Measurements from ENCODE around the gene MYBBP1A.

The MYBBP1A gene

DNA sequence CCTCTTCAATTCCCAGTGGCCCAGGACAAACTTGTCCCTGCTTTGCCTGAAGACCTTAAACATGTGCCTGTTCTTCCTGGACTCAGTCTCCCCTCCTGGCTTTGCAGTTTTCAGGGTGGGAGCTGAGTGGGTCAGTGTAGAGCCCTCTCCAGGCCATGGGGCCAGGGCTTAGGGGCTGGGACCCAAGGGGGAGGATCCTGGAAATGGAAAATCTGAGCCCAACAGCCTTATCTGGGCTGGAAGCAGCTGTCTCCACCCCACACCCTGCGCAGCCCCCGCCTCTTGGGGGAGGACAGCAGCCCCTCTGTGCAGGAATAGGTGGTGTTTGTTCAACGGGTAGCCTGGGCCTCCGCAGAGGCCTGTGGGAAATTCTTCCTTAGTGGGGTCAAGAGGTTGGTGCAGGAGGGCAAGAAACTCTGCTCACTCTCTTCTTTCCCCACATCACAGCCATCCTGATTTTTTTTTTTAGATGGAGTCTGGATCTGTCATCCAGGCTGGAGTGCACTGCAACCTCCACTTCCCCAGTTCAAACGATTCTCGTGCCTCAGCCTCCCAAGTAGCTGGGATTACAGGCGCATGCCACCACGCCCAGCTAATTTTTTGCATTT, 22.3 kb upstream of the MYBBP1A start:
- no peak for DNase-seq (ENCODE audit: low read depth)

DNA sequence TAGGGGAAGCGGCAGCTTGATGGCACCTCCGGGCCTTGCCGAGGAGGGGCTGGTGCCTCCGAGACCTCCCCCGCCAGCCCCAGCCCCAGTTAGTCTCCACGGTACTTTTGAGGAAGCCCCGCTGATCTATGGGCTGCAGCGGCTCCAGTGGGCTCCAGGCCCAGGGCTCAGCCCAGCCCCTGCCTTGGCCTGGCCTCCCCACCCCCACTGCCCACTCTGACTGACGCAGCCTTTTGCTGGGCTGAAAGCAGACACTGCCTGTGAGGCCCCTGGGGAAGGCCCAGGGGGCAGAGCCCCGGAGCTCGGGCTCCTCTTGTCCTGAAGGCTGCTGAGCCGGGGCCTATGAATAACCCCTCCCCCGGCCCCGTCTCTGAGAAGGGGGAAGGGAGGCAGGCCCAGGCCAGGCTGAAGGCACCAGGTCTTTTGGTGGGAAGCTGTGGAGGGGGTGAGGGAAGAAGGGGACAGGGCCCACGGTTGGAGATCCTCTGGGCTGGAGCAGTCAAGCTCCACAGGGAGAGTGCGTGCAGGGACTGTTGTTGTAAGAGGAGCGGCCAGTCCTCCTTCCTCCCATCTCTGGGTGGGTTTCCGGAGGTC, 21.6 kb upstream of the MYBBP1A start:
- TF ChIP-seq, protein P1, sequence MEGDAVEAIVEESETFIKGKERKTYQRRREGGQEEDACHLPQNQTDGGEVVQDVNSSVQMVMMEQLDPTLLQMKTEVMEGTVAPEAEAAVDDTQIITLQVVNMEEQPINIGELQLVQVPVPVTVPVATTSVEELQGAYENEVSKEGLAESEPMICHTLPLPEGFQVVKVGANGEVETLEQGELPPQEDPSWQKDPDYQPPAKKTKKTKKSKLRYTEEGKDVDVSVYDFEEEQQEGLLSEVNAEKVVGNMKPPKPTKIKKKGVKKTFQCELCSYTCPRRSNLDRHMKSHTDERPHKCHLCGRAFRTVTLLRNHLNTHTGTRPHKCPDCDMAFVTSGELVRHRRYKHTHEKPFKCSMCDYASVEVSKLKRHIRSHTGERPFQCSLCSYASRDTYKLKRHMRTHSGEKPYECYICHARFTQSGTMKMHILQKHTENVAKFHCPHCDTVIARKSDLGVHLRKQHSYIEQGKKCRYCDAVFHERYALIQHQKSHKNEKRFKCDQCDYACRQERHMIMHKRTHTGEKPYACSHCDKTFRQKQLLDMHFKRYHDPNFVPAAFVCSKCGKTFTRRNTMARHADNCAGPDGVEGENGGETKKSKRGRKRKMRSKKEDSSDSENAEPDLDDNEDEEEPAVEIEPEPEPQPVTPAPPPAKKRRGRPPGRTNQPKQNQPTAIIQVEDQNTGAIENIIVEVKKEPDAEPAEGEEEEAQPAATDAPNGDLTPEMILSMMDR (IDR thresholded peaks at IDR 0.05; ENCODE audit: insufficient read depth, low read depth, low read length, missing control alignments): no peak
- no peak for DNase-seq (ENCODE audit: low read depth)
- H3K4me3 ChIP-seq (ENCODE audit: low read depth, low read length): no peak overlapping the region

More for the DNA sequence above, 22.3 kb upstream of the MYBBP1A start:
- H3K4me3 ChIP-seq (ENCODE audit: low read depth, low read length): no peak overlapping the region
- TF ChIP-seq, protein P1 (IDR thresholded peaks at IDR 0.05; ENCODE audit: insufficient read depth, low read depth, low read length, missing control alignments): no peak

DNA sequence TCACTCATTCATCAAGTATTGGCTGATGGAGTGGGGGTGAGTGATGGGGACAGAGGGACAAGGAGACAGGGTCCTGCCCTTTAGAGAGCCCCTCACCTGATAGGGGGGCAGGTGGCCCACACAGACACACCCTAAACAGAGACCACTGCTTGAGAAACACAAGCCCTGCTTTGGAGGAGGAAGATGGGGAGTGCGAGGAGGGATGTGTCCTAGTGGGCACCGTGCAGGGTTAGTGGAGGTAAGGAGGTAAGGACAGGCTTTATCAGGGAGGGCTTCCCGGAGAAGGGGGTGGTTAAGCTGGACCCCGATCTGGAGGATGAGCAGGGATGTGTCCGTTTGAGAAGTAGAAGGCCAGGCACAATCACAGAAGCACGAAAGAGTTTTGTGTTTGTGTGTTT, 21.0 kb upstream of the MYBBP1A start:
- no peak overlapping the region for H3K4me3 ChIP-seq (ENCODE audit: low read depth, low read length)
- TF ChIP-seq, protein P1 (IDR thresholded peaks at IDR 0.05; ENCODE audit: insufficient read depth, low read depth, low read length, missing control alignments): no peak

GRCh38 chr17:4574448-4575045, 19.4 kb upstream of the MYBBP1A start:
- no peak for DNase-seq (ENCODE audit: low read depth)
- TF ChIP-seq, protein P1 (IDR thresholded peaks at IDR 0.05; ENCODE audit: insufficient read depth, low read depth, low read length, missing control alignments): no peak
- H3K4me3 ChIP-seq (ENCODE audit: low read depth, low read length): no peak overlapping the region

More for the DNA sequence above, 21.0 kb upstream of the MYBBP1A start:
- no peak for DNase-seq (ENCODE audit: low read depth)

- no peak overlapping the region for H3K4me3 ChIP-seq (ENCODE audit: low read depth, low read length)
- TF ChIP-seq, protein P1 (IDR thresholded peaks at IDR 0.05; ENCODE audit: insufficient read depth, low read depth, low read length, missing control alignments): no peak
- DNase-seq (ENCODE audit: low read depth): peak; percentile 60
Measured at GRCh38 chr17:4573669-4574068, 18.5 kb upstream of the MYBBP1A start.

DNA sequence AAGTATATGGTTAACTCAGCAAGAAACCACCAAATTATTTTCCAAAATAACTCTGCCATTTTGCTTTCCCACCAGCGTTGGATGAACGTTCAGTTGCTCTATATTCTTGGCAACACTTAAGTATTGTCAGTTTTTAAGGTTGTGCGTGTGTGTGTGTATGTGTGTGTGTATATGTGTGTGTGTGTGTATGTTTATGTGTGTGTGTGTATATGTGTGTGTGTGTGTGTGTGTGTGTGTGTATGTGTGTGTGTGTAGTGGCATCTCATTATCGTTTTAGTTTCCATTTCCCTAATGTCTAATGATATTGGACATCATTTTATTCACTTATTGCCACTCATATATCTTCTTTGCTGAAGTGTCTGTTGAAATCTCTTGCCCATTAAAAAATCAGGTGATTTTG, 17.9 kb upstream of the MYBBP1A start:
- no peak for DNase-seq (ENCODE audit: low read depth)
- H3K4me3 ChIP-seq (ENCODE audit: low read depth, low read length): no peak overlapping the region
- TF ChIP-seq, protein P1 (IDR thresholded peaks at IDR 0.05; ENCODE audit: insufficient read depth, low read depth, low read length, missing control alignments): no peak

All from GM12865 (cell line).